Endodermal cell (in vitro differentiated cells): ENCODE results near the gene RETREG1. TPM values are rescaled to one million over a fixed set of nuclear protein-coding genes. Genes with fewer than 3 reads are reported as not detected.

Experiments
- DNase-seq: peaks from one replicate; pipeline ENCODE4 v3.0.0-alpha.2; 2017
- H3K27ac ChIP-seq: 2 replicates; pipeline ENCODE4 v1.5.1; 2013; ENCODE audit warnings: mild to moderate bottlenecking, low read depth, low read length, moderate library complexity
- H3K27me3 ChIP-seq: 2 replicates; pipeline ENCODE4 v1.6.1; 2013; ENCODE audit warnings: mild to moderate bottlenecking, low read length, moderate library complexity; ENCODE audit not compliant: insufficient read depth, control insufficient read depth, poor library complexity, severe bottlenecking
- H3K36me3 ChIP-seq: 2 replicates; pipeline ENCODE4 v1.7.0; 2013; ENCODE audit warnings: mild to moderate bottlenecking, low read length, moderate library complexity; ENCODE audit not compliant: control insufficient read depth, insufficient read depth
- H3K4me1 ChIP-seq: one replicate; pipeline ENCODE4 v1.7.0; 2013; ENCODE audit warnings: low read length; ENCODE audit not compliant: control insufficient read depth, insufficient read depth
- H3K4me3 ChIP-seq: 2 replicates; pipeline ENCODE4 v1.5.1; 2013; ENCODE audit warnings: mild to moderate bottlenecking, low read length, moderate library complexity
- H3K9ac ChIP-seq: 2 replicates; pipeline ENCODE4 v1.6.1; 2013; ENCODE audit warnings: mild to moderate bottlenecking, low read length, moderate library complexity; ENCODE audit not compliant: poor library complexity, severe bottlenecking; ENCODE audit errors: extremely low read depth
- H3K9me3 ChIP-seq: 2 replicates; pipeline ENCODE4 v1.6.1; 2013; ENCODE audit warnings: mild to moderate bottlenecking, low read length, moderate library complexity; ENCODE audit not compliant: control insufficient read depth
- H3K27ac Mint-ChIP-seq: 2 replicates; pipeline ENCODE4 v1.8.0; 2020; ENCODE audit warnings: mixed read lengths
- H3K27me3 Mint-ChIP-seq: 2 replicates; pipeline ENCODE4 v1.8.0; 2021; ENCODE audit warnings: mild to moderate bottlenecking, mixed read lengths; ENCODE audit not compliant: insufficient read depth
- H3K36me3 Mint-ChIP-seq: 2 replicates; pipeline ENCODE4 v1.8.0; 2020; ENCODE audit warnings: low read depth, mixed read lengths
- H3K4me1 Mint-ChIP-seq: 2 replicates; pipeline ENCODE4 v1.8.0; 2020; ENCODE audit warnings: mixed read lengths
- H3K4me3 Mint-ChIP-seq: 2 replicates; pipeline ENCODE4 v1.8.0; 2020; ENCODE audit warnings: mild to moderate bottlenecking, moderate library complexity, mixed read lengths
- H3K9me3 Mint-ChIP-seq: 2 replicates; pipeline ENCODE4 v1.8.0; 2020; ENCODE audit warnings: mild to moderate bottlenecking, mixed read lengths
- WGBS, 2 experiments: methylation state at CpG; one replicate each; pipeline versions ENCODE4 v1.1.5 to v1.1.7; 2013; ENCODE audit warnings: missing lambda C conversion rate in 2 of 2, mixed read lengths in 1 of 2; ENCODE audit not compliant: insufficient coverage in 1 of 2, insufficient read length in 1 of 2; 5-methylcytosine and 5-hydroxymethylcytosine counted together
- total RNA-seq, 2 donors: library from RNA; stranded (reverse); fragmentation: NEBNext Ultra II Directional in 1 of 2; extraction: Animal tissue kit (Norgen Biotek cat#: 25700) in 1 of 2; gene quantifications; 2 replicates in 1 of 2; 3 replicates in 1 of 2; pipeline ENCODE4 v1.2.1, GENCODE V29; 2021
- TF ChIP-seq, protein P1 (sequence below): fragments of 200-600 bp; sonication (generic); conservative IDR thresholded peaks from 2 replicates; pipeline ENCODE4 v1.5.0; 2021; ENCODE audit warnings: antibody characterized with exemption, mild to moderate bottlenecking

RETREG1 gene
- total RNA-seq, 2 donors from 2014 or later, result 4.1 to 4.3 TPM

GRCh38 chr5:16531063-16531648, 85.6 kb downstream of the RETREG1 start:
- 84 to 100% methylated on average over 4 of the region's 4 CpGs for WGBS, 2 experiments
- H3K27ac Mint-ChIP-seq, result no peak overlapping the region

DNA sequence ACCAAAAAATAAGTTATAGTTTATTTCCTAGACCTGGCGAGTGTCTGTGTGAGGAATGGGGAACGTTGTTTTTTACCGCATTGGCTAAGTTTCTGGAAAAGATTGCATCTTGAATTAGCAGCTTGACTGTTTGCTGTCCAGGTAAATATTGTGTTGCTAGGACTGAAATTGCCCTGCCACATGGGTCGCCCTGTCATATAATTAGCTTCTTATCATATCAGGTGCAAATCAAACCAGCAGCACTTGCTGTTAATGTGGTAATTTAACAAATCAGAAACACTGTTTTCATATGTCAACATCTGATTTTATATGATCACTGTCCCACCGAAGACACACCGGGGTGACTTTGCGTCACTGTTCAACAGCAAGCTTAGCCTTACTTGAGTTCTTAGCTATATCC, 87.5 kb downstream of the RETREG1 start:
- Histone ChIP-seq H3K36me3 (no peaks in the 10 kb centered on the region), H3K27ac (no peak overlapping the region), H3K9ac (no peak overlapping the region), H3K27me3 (no peaks in the 10 kb centered on the region), H3K4me3 (no peak overlapping the region), H3K9me3 (no peaks in the 10 kb centered on the region), H3K4me1 (peaks cover 2% of the 10 kb centered on the region)
- TF ChIP-seq, protein P1, sequence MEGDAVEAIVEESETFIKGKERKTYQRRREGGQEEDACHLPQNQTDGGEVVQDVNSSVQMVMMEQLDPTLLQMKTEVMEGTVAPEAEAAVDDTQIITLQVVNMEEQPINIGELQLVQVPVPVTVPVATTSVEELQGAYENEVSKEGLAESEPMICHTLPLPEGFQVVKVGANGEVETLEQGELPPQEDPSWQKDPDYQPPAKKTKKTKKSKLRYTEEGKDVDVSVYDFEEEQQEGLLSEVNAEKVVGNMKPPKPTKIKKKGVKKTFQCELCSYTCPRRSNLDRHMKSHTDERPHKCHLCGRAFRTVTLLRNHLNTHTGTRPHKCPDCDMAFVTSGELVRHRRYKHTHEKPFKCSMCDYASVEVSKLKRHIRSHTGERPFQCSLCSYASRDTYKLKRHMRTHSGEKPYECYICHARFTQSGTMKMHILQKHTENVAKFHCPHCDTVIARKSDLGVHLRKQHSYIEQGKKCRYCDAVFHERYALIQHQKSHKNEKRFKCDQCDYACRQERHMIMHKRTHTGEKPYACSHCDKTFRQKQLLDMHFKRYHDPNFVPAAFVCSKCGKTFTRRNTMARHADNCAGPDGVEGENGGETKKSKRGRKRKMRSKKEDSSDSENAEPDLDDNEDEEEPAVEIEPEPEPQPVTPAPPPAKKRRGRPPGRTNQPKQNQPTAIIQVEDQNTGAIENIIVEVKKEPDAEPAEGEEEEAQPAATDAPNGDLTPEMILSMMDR, result no peak
- Mint-ChIP-seq H3K36me3 (no peaks in the 10 kb centered on the region), H3K27ac (no peak overlapping the region), H3K27me3 (peaks cover under 1% of the 10 kb centered on the region), H3K4me1 (peaks cover 5% of the 10 kb centered on the region), H3K4me3 (no peak overlapping the region), H3K9me3 (no peaks in the 10 kb centered on the region)
- 89 to 91% methylated on average over 6 to 7 of the region's 7 CpGs for WGBS, 2 experiments
- DNase-seq, result no peak

More at GRCh38 chr5:16531063-16531648, 85.6 kb downstream of the RETREG1 start:
- Mint-ChIP-seq H3K27me3 (no peaks in the 10 kb centered on the region), H3K36me3 (no peaks in the 10 kb centered on the region), H3K9me3 (no peaks in the 10 kb centered on the region), H3K4me3 (no peak overlapping the region), H3K4me1 (peaks cover 5% of the 10 kb centered on the region)
- no peaks in the 10 kb centered on the region for H3K36me3 ChIP-seq
- no peak overlapping the region for H3K4me3 ChIP-seq
- no peaks in the 10 kb centered on the region for H3K27me3 ChIP-seq
- TF ChIP-seq, protein P1, result no peak
- no peak overlapping the region for H3K27ac ChIP-seq
- no peak for DNase-seq
- H3K9me3 ChIP-seq, result no peaks in the 10 kb centered on the region
- peaks cover 2% of the 10 kb centered on the region for H3K4me1 ChIP-seq
- no peak overlapping the region for H3K9ac ChIP-seq

DNA sequence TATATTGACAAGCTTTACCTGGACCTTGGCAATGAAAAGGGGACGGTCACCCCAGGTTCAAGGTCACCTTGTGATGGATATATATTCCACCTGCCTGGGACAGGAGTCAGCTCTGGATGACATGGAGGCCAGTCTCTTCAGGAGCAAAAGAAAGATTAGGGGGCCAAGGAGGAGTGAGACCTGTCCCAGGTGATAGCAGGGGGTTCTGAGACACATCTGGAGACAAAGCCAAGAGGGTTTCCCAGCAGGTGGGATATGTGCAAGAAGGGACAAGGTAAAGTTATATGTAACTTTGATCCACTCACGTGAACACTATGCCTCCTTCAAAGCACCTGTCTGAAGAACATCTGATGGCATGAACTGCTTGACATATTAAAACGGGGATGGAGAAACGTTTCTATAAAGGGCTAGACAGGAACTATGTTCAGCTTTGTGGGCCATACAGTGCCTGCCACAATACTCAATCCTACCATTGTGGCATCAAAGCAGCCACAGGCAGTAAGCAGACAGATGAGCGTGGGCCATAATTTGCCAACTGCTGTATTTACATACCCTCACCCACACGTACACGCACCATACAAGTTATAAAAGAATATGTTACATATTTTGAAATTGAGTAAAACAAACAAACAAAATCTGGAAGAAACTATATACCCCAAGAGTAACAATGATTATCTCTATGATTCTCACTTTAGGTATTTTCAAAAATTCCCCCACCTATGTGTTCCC, 88.3 kb downstream of the RETREG1 start:
- peaks cover 2% of the 10 kb centered on the region for H3K4me1 ChIP-seq
- no peak for DNase-seq
- peaks cover 5% of the 10 kb centered on the region for H3K27me3 ChIP-seq
- no peak overlapping the region for H3K9ac ChIP-seq
- TF ChIP-seq, protein P1, result no peak
- Mint-ChIP-seq H3K9me3 (no peaks in the 10 kb centered on the region), H3K4me3 (no peak overlapping the region), H3K4me1 (peaks cover 5% of the 10 kb centered on the region), H3K36me3 (no peaks in the 10 kb centered on the region), H3K27me3 (peaks cover 7% of the 10 kb centered on the region), H3K27ac (no peak overlapping the region)
- WGBS, 2 experiments, result 85 to 94% methylated on average over 4 to 7 of the region's 7 CpGs
- H3K4me3 ChIP-seq, result no peak overlapping the region
- H3K27ac ChIP-seq, result no peak overlapping the region
- no peaks in the 10 kb centered on the region for H3K36me3 ChIP-seq
- H3K9me3 ChIP-seq, result no peaks in the 10 kb centered on the region
